ENCODE data around the gene APOA1.
"Not testable (repeated sequence)": the region's sequence is repeated elsewhere in the genome, so short reads cannot be mapped to it uniquely, and the experiment has no call there.

The APOA1 gene

DNA sequence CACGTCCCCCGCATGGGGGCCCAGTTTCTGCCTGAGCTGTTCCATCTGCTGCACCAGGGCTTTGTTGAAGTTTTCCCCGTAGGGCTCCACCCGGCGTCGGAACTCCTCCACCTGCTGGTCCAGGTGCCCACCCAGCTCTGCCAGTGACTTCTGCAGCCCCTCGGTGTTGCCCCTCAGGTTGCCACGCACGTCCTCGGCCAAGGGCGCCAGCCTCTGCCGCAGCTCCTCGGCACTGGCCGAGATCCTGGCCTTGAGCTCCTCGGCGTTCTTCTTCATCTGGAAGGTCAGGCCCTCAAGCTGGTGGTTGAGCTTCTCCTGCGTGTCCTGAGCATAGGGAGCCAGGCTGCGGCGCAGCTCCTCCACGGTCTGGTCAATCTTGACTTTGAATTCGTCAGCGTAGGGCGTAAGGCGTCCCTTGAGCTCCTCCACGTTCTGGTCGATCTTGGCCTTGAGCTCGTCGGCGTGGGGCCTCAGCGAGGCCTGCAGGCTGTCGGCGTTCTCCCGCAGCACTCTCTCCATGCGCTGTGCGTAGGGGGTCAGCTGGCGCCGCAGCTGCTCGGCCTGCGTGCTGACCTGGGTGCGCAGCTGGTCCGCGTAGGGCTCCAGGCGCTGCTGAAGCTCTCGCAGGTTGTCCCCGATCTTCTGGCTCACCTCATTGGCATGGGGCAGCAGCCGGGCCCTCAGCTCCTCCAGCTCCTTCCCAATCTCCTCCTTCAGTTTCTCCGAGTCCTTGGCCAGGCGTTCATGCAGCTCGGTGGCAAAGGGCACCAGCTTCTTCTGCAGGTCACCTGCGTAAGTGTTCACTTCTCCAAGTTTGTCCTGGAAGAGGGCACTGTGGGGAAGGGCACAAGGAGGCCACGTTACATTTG, 16.1 kb downstream of the APOA1 start:
- no peak for DNase-seq

DNA sequence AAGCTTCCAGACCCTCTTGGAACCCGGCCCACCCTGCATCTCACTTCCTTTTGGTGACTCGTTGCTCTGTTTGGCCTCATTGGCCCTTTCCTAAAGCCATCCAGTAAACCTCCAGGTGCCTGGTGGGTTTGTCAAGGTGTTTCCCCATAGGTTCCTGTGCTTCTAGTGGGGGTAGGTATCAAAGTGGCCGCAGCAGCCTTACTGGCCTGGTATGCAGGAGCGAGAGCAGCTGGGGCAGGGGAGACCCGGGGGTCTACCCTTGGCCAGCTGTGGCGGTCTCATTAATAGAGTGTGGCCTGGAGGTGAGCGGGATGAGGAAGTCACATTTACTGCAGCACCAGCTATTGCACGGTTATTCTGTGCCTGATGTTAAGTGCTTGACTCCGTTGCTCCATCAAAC, 18.4 kb downstream of the APOA1 start:
- DNase-seq = no peak

DNA sequence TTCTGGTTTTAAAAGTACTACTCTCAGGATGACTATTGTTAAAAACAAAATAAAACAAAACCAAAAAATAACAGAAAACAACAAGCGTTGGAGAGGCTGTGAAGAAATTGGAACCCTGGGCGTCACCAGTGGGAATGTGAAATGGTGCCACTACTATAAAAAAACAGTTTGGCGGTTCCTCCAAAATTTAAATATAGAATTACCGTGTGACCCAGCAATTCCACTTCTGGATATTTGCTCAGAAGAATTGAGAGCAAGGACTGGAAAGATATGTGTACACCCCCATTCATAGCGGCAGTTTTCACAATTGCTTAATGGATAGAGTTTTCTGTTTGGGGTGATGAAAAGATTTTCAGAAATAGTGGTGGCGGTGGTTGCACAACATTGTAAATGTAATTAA, 22.9 kb downstream of the APOA1 start:
- no peak for DNase-seq

DNA sequence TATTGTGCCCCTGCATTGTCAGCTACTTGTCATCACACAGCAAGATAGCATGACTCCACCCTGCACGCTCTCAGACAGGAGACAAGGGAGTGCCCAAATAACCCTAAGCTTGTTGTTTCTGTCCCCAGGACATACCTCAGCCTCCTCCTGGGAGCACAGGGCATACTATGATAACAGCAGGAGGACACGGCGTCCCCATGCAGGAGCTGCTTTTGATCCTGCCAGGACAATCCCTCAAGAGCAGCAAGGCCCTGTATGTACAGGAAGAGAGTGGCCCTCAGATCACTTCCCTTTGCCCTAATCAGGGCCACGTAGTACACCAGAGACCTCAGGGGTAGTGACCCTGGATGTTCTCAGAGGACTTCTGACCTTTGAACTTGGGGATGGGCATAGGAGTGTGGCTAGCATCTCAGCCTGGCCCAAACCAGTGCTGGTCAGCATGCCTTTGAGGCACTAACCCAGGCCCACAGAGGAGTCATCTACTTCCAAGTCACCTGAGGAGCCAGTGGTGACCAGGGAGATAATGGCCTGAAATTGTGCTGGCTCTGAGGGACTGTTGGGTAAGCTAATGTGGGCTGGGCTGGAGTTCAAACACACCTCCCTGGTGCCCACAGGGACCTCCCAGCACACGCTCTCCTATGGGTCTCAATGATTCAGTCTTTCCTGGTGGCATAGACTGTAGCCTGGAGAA, 23.5 kb downstream of the APOA1 start:
- DNase-seq = no peak

DNA sequence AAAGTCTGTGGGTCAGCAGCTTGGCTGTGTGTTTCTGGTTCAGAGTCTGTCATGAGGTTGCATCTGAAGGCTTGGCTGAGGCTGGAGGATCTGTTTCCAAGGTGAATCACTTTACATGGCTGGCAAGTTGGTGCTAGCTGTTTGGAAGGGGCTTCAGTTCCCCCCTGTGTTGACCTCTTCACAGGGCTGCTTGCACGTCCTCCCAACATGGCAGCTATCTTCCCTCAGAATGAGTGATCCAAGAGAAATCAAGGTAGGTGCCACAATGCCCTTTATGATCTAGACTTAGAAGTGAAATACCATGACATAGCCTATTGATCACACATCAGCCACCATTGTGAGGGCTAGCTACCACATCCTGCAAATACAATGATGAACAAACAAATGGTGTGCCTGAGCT, 24.3 kb downstream of the APOA1 start:
- DNase-seq = no peak

DNA sequence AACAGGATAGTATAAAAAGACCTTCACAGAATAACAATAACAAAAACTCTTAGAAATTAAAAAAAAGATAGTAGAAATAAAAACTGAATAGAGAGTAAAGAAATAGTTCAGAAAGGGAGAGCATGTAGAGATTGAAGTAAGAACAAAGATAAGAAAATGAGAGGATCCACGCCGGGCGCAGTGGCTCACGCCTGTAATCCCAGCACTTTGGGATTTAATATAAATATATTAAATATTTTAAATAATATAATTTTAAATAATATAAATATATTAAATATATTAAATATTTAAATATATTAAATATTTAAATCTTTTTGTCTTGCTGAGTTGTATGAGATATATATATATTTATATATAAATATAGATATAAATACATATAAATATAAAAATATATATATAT, 25.3 kb downstream of the APOA1 start:
- no peak for DNase-seq

DNA sequence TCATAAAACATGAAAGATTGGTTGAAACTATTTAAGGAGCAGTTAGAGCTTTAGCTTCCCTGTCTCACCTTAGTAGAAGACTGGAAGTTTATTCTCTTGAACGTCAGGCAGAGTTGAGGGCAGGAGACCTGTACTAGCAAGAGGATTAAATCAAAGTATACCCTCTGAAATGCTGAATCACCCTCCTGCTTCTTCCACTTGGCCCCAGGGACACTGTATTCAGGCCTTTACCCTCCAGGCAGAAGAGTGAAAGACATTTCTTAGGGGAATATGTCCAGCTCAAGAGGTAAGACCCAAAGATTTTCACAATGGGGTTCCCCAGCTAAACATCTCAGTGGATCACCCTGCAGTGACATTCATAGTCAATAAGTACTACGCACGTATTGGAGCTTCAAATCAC, 26.2 kb downstream of the APOA1 start:
- DNase-seq = no peak

DNA sequence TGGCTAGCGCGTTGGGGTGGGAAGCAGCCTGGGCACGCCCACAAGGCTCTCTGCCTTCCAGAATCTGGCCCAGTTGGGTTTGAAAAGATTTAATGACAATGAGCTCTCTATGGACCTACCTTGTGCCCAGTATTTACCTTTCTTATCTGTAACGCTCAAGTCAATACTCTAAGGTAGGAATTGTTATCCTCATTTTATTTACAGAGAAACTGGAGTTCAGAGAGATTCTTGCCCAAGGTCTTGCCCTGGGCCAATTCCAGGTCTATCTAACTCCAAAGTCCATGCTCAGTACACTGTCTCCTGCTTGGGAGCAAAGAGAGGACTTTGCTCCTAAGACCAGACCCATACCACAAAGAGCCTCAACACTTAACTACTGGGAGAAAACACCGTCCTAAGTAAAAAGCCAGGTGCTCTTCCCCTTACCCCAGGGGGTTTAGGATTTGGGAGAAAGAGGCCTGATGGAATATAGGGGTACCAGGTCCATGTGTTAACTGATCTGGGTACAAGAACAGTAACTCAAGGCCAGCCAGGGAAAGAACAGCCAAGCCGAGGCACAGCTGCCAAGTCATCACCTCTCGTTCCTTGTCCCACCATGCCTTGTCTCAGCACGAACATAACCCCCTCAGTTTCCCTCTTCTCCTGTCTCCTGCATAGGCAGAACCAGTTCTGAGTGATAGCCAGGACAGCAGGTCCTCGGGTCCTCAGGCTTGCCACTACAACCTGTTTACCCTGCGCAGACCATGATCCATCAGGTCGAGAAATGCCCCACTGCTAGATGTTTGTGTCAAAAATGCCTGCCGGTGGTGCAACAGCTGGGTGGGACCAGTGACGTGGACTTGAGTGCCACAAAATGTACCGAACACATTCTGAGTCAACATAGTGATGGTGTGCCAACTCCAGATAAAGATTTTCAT, 28.9 kb downstream of the APOA1 start:
- no peak for DNase-seq

DNA sequence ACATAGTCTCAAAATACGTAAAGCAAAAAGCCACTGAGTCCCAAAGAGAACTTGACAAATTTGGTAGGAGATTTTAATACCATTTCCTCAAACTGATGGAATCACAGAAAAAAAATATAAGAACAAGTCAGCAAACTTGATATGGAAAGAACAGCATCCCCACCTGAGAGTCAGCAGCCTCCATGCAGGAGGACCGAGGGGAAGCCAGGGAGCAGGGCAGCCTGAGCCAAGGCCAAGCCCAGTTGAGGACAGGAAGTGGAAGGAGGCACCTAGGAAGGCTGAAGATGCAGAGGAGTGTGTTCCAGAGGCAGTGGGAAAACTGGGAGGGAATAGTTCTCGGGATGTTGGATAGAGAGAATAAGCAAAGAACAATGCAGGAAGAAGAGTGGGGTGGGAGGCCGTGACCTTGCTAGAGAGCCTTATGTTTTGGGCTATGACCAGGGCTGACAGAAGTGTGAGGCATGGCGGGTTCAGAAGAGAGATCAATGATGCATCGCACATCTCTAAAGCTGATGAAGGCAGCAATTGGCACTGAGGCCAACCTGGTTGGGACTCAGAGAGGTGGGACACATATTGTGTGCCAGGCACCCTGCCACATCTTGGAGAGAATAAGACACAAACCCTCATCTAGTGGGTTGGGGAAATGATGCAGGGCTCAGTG, 29.7 kb downstream of the APOA1 start:
- DNase-seq = no peak

DNA sequence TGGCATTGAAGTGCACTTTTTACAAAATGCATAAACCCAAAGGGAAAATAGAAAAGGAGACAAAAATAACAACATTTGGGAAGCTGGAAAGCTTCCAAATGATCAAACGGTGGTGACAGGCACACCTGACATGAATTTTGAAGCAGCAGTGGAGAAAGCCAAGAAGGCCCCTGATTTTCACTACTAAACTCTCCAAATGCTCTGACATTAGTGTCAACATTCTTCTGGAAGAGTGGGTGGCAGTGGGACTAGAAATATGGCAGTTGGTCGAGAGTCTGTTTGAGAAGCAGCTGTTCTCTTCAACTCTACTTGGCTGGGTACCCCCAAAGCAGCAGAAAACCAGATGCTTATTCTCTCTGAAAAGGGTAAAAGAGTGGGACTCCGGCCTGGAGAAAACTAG, 33.4 kb downstream of the APOA1 start:
- DNase-seq = no peak

DNA sequence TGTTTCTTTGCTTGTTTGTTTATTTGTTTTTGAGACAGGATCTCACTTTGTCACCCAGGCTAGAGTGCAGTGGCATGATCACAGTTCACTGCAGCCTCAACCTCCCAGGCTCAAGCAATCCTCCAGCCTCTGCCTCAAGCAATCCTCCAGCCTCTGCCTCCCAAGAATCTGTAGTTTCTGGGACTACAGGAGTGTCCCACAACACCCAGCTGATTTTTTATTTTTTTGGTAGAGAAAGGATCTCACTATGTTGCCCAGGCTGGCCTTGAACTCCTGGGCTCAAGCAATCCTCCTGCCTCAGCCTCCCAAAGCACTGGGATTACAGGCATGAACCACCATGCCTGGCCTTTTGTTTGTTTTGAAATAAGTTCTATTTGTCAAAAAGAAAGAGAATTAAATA, 35.8 kb downstream of the APOA1 start:
- not testable (repeated sequence) for DNase-seq

DNA sequence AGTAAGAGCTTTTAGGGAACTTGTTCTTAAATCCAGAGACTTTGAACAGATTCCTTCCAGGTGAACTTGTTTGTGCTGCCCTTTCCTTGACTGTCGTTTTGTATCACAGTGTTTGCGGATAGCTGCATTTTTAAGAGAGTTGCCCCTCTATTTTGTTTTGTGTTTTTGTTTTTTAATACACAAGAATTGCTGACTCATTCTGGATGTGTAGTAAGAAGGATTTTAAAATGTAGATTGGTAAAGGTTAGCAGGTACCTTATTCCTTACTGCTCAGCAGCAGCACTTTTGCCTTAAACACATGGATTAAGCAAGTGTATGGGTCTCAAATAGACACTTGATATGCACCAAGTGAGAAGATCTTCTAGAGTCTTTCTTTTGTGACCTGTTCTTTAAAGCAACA, 36.8 kb downstream of the APOA1 start:
- DNase-seq = no peak

DNA sequence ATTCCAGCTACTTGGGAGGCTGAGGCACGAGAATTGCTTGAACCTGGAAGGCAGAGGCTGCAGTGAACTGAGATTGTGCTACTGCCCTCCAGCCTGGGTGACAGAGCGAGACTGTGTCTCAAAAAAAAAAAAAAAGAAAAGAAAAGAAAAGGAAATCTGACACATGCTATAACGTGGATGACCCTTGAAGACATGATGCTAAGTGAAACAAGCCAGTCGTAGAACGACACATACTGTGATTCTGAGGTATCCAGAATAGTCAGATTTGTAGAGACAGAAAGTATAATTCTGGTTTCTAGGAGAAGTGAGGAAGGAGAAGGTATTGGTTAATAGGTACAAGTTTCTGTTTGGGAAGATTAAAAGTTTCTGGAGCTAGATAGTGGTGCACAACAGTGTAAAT, 39.1 kb downstream of the APOA1 start:
- DNase-seq = no peak

DNA sequence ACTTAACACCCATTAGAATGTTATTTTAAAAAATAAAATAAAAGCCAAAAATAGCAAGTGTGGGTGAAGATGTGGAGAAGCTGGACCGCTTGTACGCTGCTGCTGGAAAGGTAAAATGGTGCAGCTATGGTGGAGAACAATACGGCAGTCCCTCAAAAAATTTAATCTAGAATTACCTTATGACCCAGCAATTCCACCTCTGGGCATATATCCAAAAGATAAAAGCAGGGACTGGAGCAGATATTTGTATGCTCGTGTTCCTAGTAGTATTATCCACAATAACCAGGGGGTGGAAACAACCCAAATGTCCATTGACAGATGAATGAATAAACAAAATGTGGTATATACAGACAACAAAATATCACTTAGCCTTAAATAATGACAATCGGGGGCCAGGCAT, 39.6 kb downstream of the APOA1 start:
- DNase-seq = no peak

DNA sequence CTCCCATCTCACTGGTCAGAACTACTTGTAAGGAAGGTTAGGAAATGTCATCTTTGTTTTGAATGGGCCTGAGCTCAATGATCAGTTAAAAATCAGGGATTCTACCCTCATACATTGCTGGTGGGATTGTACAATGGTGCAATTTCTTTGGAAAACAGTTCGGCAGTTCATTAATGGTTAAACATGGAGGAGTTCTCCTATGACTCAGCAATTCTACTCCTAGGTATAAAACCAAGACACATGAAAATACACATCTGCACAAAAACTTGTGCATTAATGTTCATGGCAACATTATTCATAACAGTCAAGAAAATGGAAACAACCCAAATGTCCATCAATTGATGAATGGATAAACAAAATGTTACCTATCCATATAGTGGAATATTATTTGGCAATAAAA, 40.9 kb downstream of the APOA1 start:
- DNase-seq = no peak

DNA sequence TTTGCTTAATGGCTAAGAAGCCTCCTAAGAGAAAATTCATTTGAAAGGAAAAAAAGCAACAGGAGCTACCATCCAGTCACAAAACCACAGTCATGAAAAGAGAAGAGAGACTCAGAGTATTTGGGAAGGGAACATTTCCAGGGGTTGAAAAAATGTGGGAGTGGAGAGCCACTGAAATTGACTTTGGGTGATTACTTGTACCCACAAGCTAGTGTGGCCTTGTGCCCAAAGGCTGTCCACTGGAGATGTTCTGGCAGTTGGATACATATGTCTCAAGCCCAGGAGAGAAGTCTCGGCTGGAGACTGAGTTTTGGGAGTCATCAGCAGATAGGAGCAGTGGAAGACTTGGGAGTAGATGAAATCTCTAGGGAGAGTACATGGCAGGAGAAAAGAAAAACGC, 42.6 kb downstream of the APOA1 start:
- DNase-seq = no peak

DNA sequence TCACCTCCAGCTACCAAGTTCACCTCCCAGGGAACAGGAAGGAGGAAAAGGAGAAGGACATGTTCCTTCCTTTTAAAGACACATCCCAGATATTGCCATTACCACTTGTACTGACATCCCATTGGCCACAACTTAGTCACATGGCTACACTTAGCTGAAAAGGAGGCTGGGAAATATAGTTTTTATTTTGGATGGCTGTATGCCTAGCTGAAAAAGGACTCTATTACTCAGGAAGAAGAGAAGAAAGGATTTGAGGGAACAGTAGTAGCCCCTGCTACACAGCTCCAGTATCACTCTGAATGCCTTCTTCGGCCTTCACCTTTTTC, 43.7 kb downstream of the APOA1 start:
- DNase-seq = no peak

DNA sequence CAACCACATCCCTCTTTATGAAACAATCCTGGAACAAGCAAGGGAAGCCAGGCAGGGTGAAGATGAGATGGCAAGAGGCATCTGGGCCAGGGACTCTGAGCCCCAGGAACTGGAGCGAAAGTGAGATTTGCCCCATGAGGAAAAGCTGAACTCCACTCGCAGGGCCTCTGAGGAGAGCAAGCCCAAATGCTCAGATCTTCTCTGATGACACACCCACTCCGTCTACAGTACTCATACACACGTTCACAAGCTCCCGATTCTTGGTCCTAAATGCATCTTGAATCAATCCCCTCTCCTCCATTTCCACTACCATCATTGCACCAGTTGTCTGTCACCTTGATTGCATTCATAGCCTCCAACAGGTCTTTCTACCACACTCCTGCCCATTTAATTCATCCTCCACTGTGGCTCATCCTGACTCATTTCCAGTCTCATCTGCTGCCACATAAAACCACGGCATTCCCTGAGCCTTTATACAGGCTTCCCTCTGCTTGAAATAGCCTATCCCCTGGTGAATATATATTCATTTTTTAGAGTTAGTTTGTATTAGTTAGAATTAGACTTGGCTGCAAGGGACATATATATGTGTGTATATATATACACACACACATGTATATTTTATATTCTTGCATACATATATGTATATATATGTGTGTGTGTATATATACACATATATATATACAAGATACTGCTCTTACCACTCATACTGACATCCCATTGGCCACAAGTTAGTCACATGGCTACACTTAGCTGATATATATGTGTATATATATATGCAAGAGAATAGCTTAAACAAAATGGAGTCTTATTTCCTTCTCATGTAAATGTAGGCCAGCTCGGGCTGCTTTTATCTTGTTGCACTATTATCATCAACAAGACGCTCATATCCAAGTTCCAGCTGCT, 44.3 kb downstream of the APOA1 start:
- DNase-seq = no peak

DNA sequence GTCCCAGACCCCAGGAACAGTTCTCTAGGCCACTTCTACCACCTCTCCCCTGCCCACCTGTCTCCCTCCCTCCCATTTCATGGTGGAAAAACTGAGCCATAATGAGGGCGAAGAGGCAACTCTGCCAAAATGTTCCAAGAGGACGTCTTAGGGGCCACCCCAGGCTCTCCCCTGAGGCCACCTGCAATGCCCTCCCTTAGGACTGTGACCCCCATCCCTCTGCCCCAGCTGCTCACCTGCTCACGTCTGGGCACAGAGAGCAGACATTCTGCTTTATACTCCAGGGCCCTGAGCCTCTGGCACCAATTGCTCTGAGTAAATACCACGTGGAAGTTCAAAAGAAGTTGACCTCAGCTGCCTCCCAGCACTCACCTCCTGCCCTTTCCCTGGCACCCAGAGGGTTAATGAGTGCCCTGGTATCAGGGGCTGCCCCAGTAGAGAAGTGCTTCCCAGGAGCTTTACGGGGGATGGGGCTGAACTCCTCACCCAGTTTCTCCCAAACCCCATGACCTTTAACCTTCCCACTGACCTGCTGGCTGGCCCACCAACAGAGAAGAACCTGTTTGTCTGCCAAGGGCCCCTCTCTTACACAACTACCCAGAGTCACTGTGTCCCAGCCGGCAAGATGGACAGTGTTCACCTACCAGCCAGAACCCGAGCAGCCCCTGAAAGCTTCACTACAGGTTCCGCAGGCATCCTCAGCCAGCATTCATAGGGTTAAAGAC, 45.1 kb downstream of the APOA1 start:
- no peak for DNase-seq

DNA sequence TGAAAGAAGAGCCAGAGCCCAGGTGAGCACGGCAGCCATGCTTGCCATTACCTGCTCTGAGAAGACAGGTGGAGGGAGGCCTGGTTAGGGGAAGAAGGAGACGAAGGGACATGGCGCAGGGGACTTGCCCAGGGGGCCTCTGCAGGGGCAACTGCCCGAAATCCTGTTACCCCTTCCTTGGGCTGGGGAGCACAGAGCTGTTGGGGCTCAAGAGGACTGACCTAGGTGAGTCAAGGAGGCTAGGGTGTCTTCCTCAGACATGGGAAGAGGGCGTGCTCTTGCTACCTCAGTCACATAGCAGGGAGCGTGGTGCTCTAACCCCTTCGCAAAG, 45.6 kb downstream of the APOA1 start, which contains the start of gene APOA5:
Gene APOA5, minus strand, starts transcription at position 67 of the 331 bp plus-strand sequence. Its CDS starts 19 bp downstream, at position 48.
- DNase-seq = no peak
